HepG2 (cell line): ENCODE results near the gene PDGFRA. TPM values are rescaled to one million over a fixed set of nuclear protein-coding genes. Genes with fewer than 3 reads are reported as not detected.

ENCODE experiments used
- ATAC-seq: fragments of 200-7000 bp; cut with Tn5 transposase; 3 replicates; pipeline ENCODE4 v1.9.1; 2020; ENCODE audit warnings: mild to moderate bottlenecking, moderate library complexity
- BruUV-seq: library from RNA; stranded (reverse); fragments of 400-500 nt; replicated peaks from 2 replicates; lab custom pipeline; 2021; lab: Mats Ljungman, UMichigan
- CTCF ChIA-PET: fragments of 300-600 bp; formaldehyde crosslinking; extraction: SDS; loops from one replicate; lab custom pipeline; 2021; ENCODE audit warnings: low total read pairs, inconsistent platforms, low intra/inter-chr PET ratio; lab: Yijun Ruan, JAX
- POLR2A ChIA-PET: fragments of 350-600 bp; sonication (Branson Sonifier 250); formaldehyde crosslinking; loops from one replicate; lab custom pipeline; 2020; ENCODE audit warnings: antibody characterized with exemption, inconsistent platforms; lab: Yijun Ruan, JAX
- DNase-seq: peaks from one replicate; pipeline ENCODE4 v3.0.0-alpha.2; 2015; ENCODE audit warnings: low spot score
- FAIRE-seq: peaks from 3 replicates; lab custom pipeline; 2011; peaks lifted over from hg19 to GRCh38; lab: Jason Lieb, UNC
- H2AFZ ChIP-seq: one replicate; pipeline ENCODE4 v1.6.1; 2011; ENCODE audit warnings: low read length, inconsistent platforms
- H3K27ac ChIP-seq: fragments of 300-600 bp; 3 replicates; pipeline ENCODE4 v1.8.0; 2011; ENCODE audit warnings: mixed run types, mild to moderate bottlenecking, mixed read lengths, low read length, inconsistent platforms; ENCODE audit not compliant: insufficient read depth; ENCODE audit errors: extremely low read length
- H3K27me3 ChIP-seq, 2 experiments: fragments of 200-600 bp in 1 of 2; 2 replicates in 1 of 2; 3 replicates in 1 of 2; pipeline versions ENCODE4 v1.6.0 to v1.8.0; 2011; ENCODE audit warnings: low read length in 2 of 2, mild to moderate bottlenecking in 2 of 2, moderate library complexity in 2 of 2, inconsistent platforms in 1 of 2; ENCODE audit not compliant: insufficient read depth in 2 of 2, control insufficient read depth in 1 of 2
- H3K36me3 ChIP-seq, 2 experiments: fragments of 200-600 bp in 1 of 2; replicated peaks in 1 of 2; 2 replicates in 1 of 2; 3 replicates in 1 of 2; pipeline versions ENCODE4 v1.5.1 to v1.8.0; 2011; ENCODE audit warnings: low read length in 2 of 2, inconsistent platforms in 1 of 2; ENCODE audit not compliant: insufficient read depth in 2 of 2, control insufficient read depth in 1 of 2
- H3K4me1 ChIP-seq: 2 replicates; pipeline ENCODE4 v1.5.1; 2012; ENCODE audit warnings: low read length, inconsistent platforms; ENCODE audit not compliant: insufficient read depth
- H3K4me2 ChIP-seq: 2 replicates; pipeline ENCODE4 v1.6.0; 2011; ENCODE audit warnings: low read depth, low read length, inconsistent platforms
- H3K4me3 ChIP-seq, 3 experiments: fragments of 200-600 bp in 1 of 3; sonication (generic), shearing (Covaris generic) in 1 of 3; replicated peaks in 1 of 3; 2 replicates each; pipeline ENCODE4 v1.5.1; 2011 to 2016; ENCODE audit warnings: low read length in 3 of 3, inconsistent platforms in 2 of 3, low read depth in 2 of 3, mild to moderate bottlenecking in 2 of 3, control low read depth in 1 of 3, mixed read lengths in 1 of 3; ENCODE audit not compliant: insufficient read depth in 1 of 3
- H3K79me2 ChIP-seq: one replicate; pipeline ENCODE4 v1.6.1; 2011; ENCODE audit warnings: low read length, inconsistent platforms; ENCODE audit not compliant: insufficient read depth
- H3K9ac ChIP-seq: 2 replicates; pipeline ENCODE4 v1.6.0; 2011; ENCODE audit warnings: mild to moderate bottlenecking, low read depth, low read length, inconsistent platforms; ENCODE audit not compliant: insufficient read depth
- H3K9me3 ChIP-seq: 2 replicates; pipeline ENCODE4 v1.5.1; 2012; ENCODE audit warnings: mild to moderate bottlenecking, low read length
- H4K20me1 ChIP-seq: 2 replicates; pipeline ENCODE4 v1.6.0; 2011; ENCODE audit warnings: inconsistent platforms, mild to moderate bottlenecking, low read length, moderate library complexity; ENCODE audit not compliant: insufficient read depth
- KDM2A ChIP-seq: sonication (generic); formaldehyde crosslinking; IDR thresholded peaks from 2 replicates; pipeline ENCODE4 v1.4.0; 2020; ENCODE audit warnings: low read depth, missing genetic modification reagents, borderline replicate concordance
- MAFF ChIP-seq: IDR thresholded peaks from 2 replicates; pipeline ENCODE4 v1.6.1; 2011; ENCODE audit warnings: low read depth, low read length, improper control_type of control experiment
- MAFK ChIP-seq, 2 experiments: IDR thresholded peaks in 1 of 2; conservative IDR thresholded peaks in 1 of 2; 2 replicates each; pipeline ENCODE4 v1.6.1; 2011; ENCODE audit warnings: improper control_type of control experiment in 2 of 2, low read length in 2 of 2
- NFE2 ChIP-seq: sonication (generic); formaldehyde crosslinking; IDR thresholded peaks from 2 replicates; pipeline ENCODE4 v1.4.0; 2020; ENCODE audit warnings: missing genetic modification reagents
- SMARCE1 ChIP-seq: fragments of 450-650 bp; IDR thresholded peaks from 2 replicates; pipeline ENCODE4 v1.6.1; 2017; ENCODE audit warnings: borderline replicate concordance
- SOX13 ChIP-seq, 3 experiments: fragments of 450-650 bp in 1 of 3; sonication (generic) in 1 of 3; formaldehyde crosslinking in 1 of 3; IDR thresholded peaks in 2 of 3; conservative IDR thresholded peaks in 1 of 3; 2 replicates each; pipeline versions ENCODE4 v1.5.0 to v1.6.1; 2016 to 2020; ENCODE audit warnings: antibody characterized with exemption in 1 of 3, mild to moderate bottlenecking in 1 of 3, missing compliant biosample characterization in 1 of 3, missing genetic modification reagents in 1 of 3, moderate library complexity in 1 of 3
- SOX5 ChIP-seq: IDR thresholded peaks from 2 replicates; pipeline ENCODE4 v1.6.1; 2016; ENCODE audit warnings: borderline replicate concordance
- SPEN ChIP-seq: sonication (generic); formaldehyde crosslinking; IDR thresholded peaks from 2 replicates; pipeline ENCODE4 v1.5.1; 2020; ENCODE audit warnings: low read depth, mild to moderate bottlenecking, missing genetic modification reagents
- STAG1 ChIP-seq: sonication (generic); formaldehyde crosslinking; IDR thresholded peaks from 2 replicates; pipeline ENCODE4 v1.4.0; 2020; ENCODE audit warnings: missing genetic modification reagents
- TEAD3 ChIP-seq: optimal IDR thresholded peaks from 2 replicates; pipeline ENCODE3; 2016; ENCODE audit warnings: borderline replicate concordance
- WGBS: methylation state at CpG from one replicate; pipeline ENCODE4 v1.1.6; 2017; ENCODE audit warnings: low lambda C conversion rate; 5-methylcytosine and 5-hydroxymethylcytosine counted together
- in situ Hi-C: cut with HindIII; loops from 2 replicates; pipeline ENCODE4 v1.10.0; 2017; ENCODE audit warnings: low pct_unique_long_range_greater_than_20kb; ENCODE audit not compliant: extremely low pct_ligation_motif_present
- intact Hi-C: fragments of 100-400 bp; cut with micrococcal nuclease; formaldehyde crosslinking; loops from one replicate; pipeline ENCODE4 v1.10.0; 2022; ENCODE audit not compliant: unreplicated experiment
- polyA plus RNA-seq, 8 experiments: library from polyadenylated mRNA; depleted of rRNA in 3 of 8; stranded (reverse) in 7 of 8; unstranded in 1 of 8; fragments of >200 nt; fragmentation: Illumina TruSeq in 4 of 8; extraction: Trizol in 4 of 8; gene quantifications; 2 replicates each; pipeline versions ENCODE4 v1.2.1 to v1.2.3, GENCODE V29; 2011 to 2016; ENCODE audit warnings: low read depth in 4 of 8, missing spikeins in 1 of 8, mixed read lengths in 1 of 8; ENCODE audit not compliant: insufficient read depth in 1 of 8
- total RNA-seq, 5 experiments: library from RNA; depleted of rRNA; stranded (reverse); fragments of >200 nt; fragmentation: Illumina TruSeq; extraction: Trizol; gene quantifications; 2 replicates each; pipeline ENCODE4 v1.2.3, GENCODE V29; 2016; ENCODE audit warnings: low read depth in 1 of 5
- TF ChIP-seq, protein P1 (sequence below): sonication (generic); formaldehyde crosslinking; IDR thresholded peaks from 2 replicates; pipeline ENCODE4 v1.5.1; 2020; ENCODE audit warnings: mild to moderate bottlenecking, moderate library complexity, missing genetic modification reagents
- TF ChIP-seq, protein P2 (sequence below): sonication (generic); formaldehyde crosslinking; IDR thresholded peaks from 2 replicates; pipeline ENCODE4 v1.8.1; 2023; ENCODE audit warnings: mild to moderate bottlenecking, missing genetic modification reagents, borderline replicate concordance

PDGFRA gene
- total and polyA plus RNA-seq, 2 of the 13 experiments (the other 11 are each of a cell fraction or from before 2014, with no cell fraction given), result 0.04 TPM; not detected in 1

DNA sequence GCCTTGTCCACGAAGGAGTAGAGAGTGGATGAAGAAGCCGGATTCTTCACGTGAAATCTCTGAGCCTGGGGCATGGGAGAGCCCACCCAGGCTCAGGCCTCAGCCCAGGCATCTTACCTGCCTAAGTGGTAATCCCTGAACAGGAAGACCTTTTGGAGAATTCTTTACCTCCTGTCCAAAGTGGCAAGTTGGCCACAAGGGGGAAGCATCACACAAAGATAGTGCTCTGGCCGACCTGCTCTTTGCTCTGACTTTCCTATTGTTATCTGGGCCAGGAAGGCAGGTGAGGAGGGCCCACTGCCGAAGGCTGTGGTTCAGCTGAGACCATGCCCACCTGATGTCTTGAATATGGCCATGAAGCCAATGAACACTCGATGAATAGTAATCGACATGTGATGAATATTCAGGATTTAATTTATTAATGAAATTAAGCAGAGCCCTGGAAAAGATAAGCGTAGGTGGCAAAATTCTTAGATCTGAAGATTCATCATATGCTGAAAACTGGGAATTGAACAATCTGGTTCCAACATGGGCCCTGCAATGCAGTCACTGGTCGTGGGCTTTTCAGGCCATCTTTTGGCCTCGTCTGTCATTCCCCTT, 93.8 kb downstream of the PDGFRA start (continued):
- no peak for TF ChIP-seq SOX13 (IDR thresholded peaks at IDR 0.05)
- TF ChIP-seq SOX13 (CRISPR knock-in tag; conservative IDR thresholded peaks at IDR 0.05 in 1 of 2, IDR thresholded peaks at IDR 0.05 in 1 of 2), result peak in 1 of 2 experiments; percentile 47; a peak in 1 of 4 replicates
- TF ChIP-seq SOX5 (CRISPR knock-in tag), result peak; percentile 60
- no peak for TF ChIP-seq SPEN (CRISPR knock-in tag)
- TF ChIP-seq NFE2, result no peak
- TF ChIP-seq, protein P1, sequence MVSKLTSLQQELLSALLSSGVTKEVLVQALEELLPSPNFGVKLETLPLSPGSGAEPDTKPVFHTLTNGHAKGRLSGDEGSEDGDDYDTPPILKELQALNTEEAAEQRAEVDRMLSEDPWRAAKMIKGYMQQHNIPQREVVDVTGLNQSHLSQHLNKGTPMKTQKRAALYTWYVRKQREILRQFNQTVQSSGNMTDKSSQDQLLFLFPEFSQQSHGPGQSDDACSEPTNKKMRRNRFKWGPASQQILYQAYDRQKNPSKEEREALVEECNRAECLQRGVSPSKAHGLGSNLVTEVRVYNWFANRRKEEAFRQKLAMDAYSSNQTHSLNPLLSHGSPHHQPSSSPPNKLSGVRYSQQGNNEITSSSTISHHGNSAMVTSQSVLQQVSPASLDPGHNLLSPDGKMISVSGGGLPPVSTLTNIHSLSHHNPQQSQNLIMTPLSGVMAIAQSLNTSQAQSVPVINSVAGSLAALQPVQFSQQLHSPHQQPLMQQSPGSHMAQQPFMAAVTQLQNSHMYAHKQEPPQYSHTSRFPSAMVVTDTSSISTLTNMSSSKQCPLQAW (CRISPR knock-in tag), result 0 out of 2 replicates have a peak, but pooled peaks have one; percentile 15
- peak; percentile 86 for TF ChIP-seq STAG1 (CRISPR knock-in tag)

DNA sequence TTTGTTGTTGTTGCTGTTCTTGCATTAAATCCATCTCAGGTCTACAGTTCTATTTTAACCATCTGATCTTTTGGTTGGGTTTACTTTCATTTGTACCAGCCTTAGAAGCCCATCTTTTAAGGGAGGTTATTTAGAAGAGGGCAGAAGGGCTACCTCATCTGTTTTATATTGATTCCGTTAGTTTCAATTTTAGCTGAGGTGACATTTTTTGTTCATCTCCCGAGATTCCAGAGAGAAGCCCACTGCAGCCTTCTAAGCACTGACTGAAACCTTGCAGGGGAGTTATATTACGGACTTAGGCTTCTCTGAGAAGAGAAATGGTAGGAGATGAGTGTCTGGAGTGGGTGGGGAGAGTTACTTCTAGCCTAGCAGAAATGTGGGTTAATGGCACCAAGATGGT, 101.8 kb downstream of the PDGFRA start:
- no peaks in the 10 kb centered on the region for H3K79me2 ChIP-seq
- DNase-seq, result no peak
- TF ChIP-seq TEAD3 (CRISPR knock-in tag), result no peak
- TF ChIP-seq, protein P2, sequence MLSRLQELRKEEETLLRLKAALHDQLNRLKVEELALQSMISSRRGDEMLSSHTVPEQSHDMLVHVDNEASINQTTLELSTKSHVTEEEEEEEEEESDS (CRISPR knock-in tag), result no peak
- TF ChIP-seq MAFK (conservative IDR thresholded peaks at IDR 0.05 in 1 of 2, IDR thresholded peaks at IDR 0.05 in 1 of 2; ENCODE audit: low read length in 2 of 2), result peak; percentile 87 to 92
- no peak for TF ChIP-seq SMARCE1
- no peak for TF ChIP-seq KDM2A
- TF ChIP-seq MAFF, result peak; percentile 93
- TF ChIP-seq, all 625 proteins: peak for 2
- no TSS peak for BruUV-seq
- Histone ChIP-seq H4K20me1 (no peaks in the 10 kb centered on the region), H3K4me1 (no peaks in the 10 kb centered on the region), H3K9me3 (no peaks in the 10 kb centered on the region), H3K36me3 (no peaks in the 10 kb centered on the region), H2AFZ (no peak overlapping the region), H3K27me3 (no peaks in the 10 kb centered on the region), H3K9ac (no peak overlapping the region), H3K4me3 (no peak overlapping the region), H3K4me2 (no peak overlapping the region), H3K27ac (no peak overlapping the region)
- ATAC-seq, result no peak
- no peak for FAIRE-seq
- intact Hi-C loops, result no loop called here
- in situ Hi-C loops, result no loop called here
- ChIA-PET POLR2A (no interaction called here), CTCF (no interaction called here)
- 11% methylated on average over 3 of the region's 3 CpGs for WGBS
